ENCODE data around the gene ANP32E.
A peak's percentile ranks its signal among the peaks of the same experiment; 100 is the strongest.

Gene ANP32E

GRCh38 chr1:150171801-150172200, 64.1 kb downstream of the ANP32E start:
- no peaks in the 10 kb centered on the region for H3K27me3 ChIP-seq (ENCODE audit: insufficient read depth, poor library complexity, severe bottlenecking)
- TF ChIP-seq POLR2AphosphoS5 (IDR thresholded peaks at IDR 0.05; ENCODE audit: low read depth) (no peak), REST (IDR thresholded peaks at IDR 0.05; ENCODE audit: insufficient replicate concordance, low read depth) (no peak), GABPA (IDR thresholded peaks at IDR 0.05; ENCODE audit: low read depth) (no peak), SPI1 (IDR thresholded peaks at IDR 0.05; ENCODE audit: borderline replicate concordance, low read depth) (no peak), CTCF (IDR thresholded peaks at IDR 0.05; ENCODE audit: insufficient read depth, low read length) (no peak)
- H3K4me3 ChIP-seq (replicated peaks; ENCODE audit: insufficient read depth, low read length), result no peak overlapping the region
- no peak for DNase-seq (ENCODE audit: low read depth in 1 of 2, low spot score in 1 of 2)
- H3K27ac ChIP-seq (replicated peaks), result no peak overlapping the region

GRCh38 chr1:150168960-150169601, 66.8 kb downstream of the ANP32E start:
- no peak overlapping the region for H3K4me3 ChIP-seq (replicated peaks; ENCODE audit: insufficient read depth, low read length)
- DNase-seq (ENCODE audit: low read depth in 1 of 2, low spot score in 1 of 2), result peak in 1 of 2 experiments; percentile 64
- TF ChIP-seq CTCF (IDR thresholded peaks at IDR 0.05; ENCODE audit: insufficient read depth, low read length), result peak; percentile 53
- no peak for TF ChIP-seq POLR2AphosphoS5 (IDR thresholded peaks at IDR 0.05; ENCODE audit: low read depth)
- no peak overlapping the region for H3K27ac ChIP-seq (replicated peaks)
- H3K27me3 ChIP-seq (ENCODE audit: insufficient read depth, poor library complexity, severe bottlenecking), result no peaks in the 10 kb centered on the region
